NCI-H526 treated with DMSO at 0.1 percent for 48 hours (cell line): ENCODE results near the gene INAVA.
"Not testable (repeated sequence)": the region's sequence is repeated elsewhere in the genome, so short reads cannot be mapped to it uniquely, and the experiment has no call there.

Experiments
- DNase-seq: peaks from one replicate; lab custom pipeline; 2025; lab: John Stamatoyannopoulos, UW

Gene INAVA

GRCh38 chr1:200899451-200899915, 4.8 kb downstream of the INAVA start:
- no peak for DNase-seq

- no peak for DNase-seq
Measured at GRCh38 chr1:200899954-200900867, 5.5 kb downstream of the INAVA start.

GRCh38 chr1:200900877-200901276, 6.2 kb downstream of the INAVA start:
- DNase-seq, result no peak

- no peak for DNase-seq
Measured at GRCh38 chr1:200901350-200901749, 6.7 kb downstream of the INAVA start.

GRCh38 chr1:200901796-200902444, 7.2 kb downstream of the INAVA start:
- DNase-seq, result no peak

GRCh38 chr1:200903793-200904192, 9.1 kb downstream of the INAVA start:
- no peak for DNase-seq

GRCh38 chr1:200904772-200905171, 10.1 kb downstream of the INAVA start:
- no peak for DNase-seq

GRCh38 chr1:200905411-200906052, 10.8 kb downstream of the INAVA start:
- DNase-seq, result no peak

GRCh38 chr1:200906491-200906890, 11.8 kb downstream of the INAVA start:
- DNase-seq, result no peak

GRCh38 chr1:200907611-200908097, 13.0 kb downstream of the INAVA start:
- DNase-seq, result no peak

GRCh38 chr1:200908191-200908868, 13.6 kb downstream of the INAVA start:
- no peak for DNase-seq

- DNase-seq, result no peak
Measured at GRCh38 chr1:200909071-200909470, 14.4 kb downstream of the INAVA start.

- DNase-seq, result no peak
Measured at GRCh38 chr1:200909757-200910239, 15.1 kb downstream of the INAVA start.

- DNase-seq, result no peak
Measured at GRCh38 chr1:200911361-200911760, 16.7 kb downstream of the INAVA start.

- not testable (repeated sequence) for DNase-seq
Measured at GRCh38 chr1:200911936-200912335, 17.2 kb downstream of the INAVA start.

- DNase-seq, result no peak
Measured at GRCh38 chr1:200912737-200913407, 18.2 kb downstream of the INAVA start.

- no peak for DNase-seq
Measured at GRCh38 chr1:200916152-200916551, 21.5 kb downstream of the INAVA start.

GRCh38 chr1:200916681-200917080, 22.0 kb downstream of the INAVA start:
- no peak for DNase-seq

- DNase-seq, result no peak
Measured at GRCh38 chr1:200917291-200917817, 22.7 kb downstream of the INAVA start.

- DNase-seq, result no peak
Measured at GRCh38 chr1:200918006-200918405, 23.3 kb downstream of the INAVA start.

GRCh38 chr1:200919386-200919785, 24.7 kb downstream of the INAVA start:
- DNase-seq, result no peak
